Measurements from ENCODE around the gene CBR4.
A peak's percentile ranks its signal among the peaks of the same experiment; 100 is the strongest.

Gene CBR4

GRCh38 chr4:169018406-169018805 is 8.4 kb upstream of the CBR4 start:
- Histone ChIP-seq H3K27me3 (ENCODE audit: insufficient read depth, low read length, poor library complexity) (no peaks in the 10 kb centered on the region), H3K36me3 (ENCODE audit: control insufficient read depth, insufficient read depth, low read length) (no peaks in the 10 kb centered on the region), H3K23ac (ENCODE audit: low read length) (no peak overlapping the region), H2BK15ac (replicated peaks; ENCODE audit: low read depth) (no peak overlapping the region), H3K4me3 (ENCODE audit: low read length) (no peak overlapping the region), H3K18ac (ENCODE audit: low read length) (no peak overlapping the region), H3K56ac (ENCODE audit: low read length) (no peak overlapping the region), H3K79me1 (ENCODE audit: low read length) (no peaks in the 10 kb centered on the region), H3K4me2 (ENCODE audit: low read length) (no peak overlapping the region), H3K4ac (ENCODE audit: low read depth, low read length) (no peak overlapping the region), H3K9ac (ENCODE audit: low read length) (no peak overlapping the region), H4K8ac (ENCODE audit: low read depth, low read length) (no peak overlapping the region), H2BK5ac (ENCODE audit: low read length) (no peak overlapping the region), H3K79me2 (ENCODE audit: control insufficient read depth, insufficient read depth, low read length) (no peaks in the 10 kb centered on the region), H3K27ac (ENCODE audit: low read depth, low read length) (no peak overlapping the region), H2AK5ac (ENCODE audit: low read length) (no peak overlapping the region), H4K5ac (ENCODE audit: low read length) (no peak overlapping the region), H3K4me1 (ENCODE audit: control insufficient read depth, low read depth, low read length) (peaks cover 2% of the 10 kb centered on the region), H2BK120ac (ENCODE audit: low read depth, low read length) (no peak overlapping the region)
- WGBS (ENCODE audit: extremely low coverage, insufficient coverage, low lambda C conversion rate) = no CpG with 5 or more reads among the region's 1 CpG
- DNase-seq = no peak

GRCh38 chr4:169017971-169018370 is 7.9 kb upstream of the CBR4 start:
- no peak overlapping the region for H3K4ac ChIP-seq (ENCODE audit: low read depth, low read length)
- H3K79me1 ChIP-seq (ENCODE audit: low read length) = no peaks in the 10 kb centered on the region
- no CpG with 5 or more reads among the region's 5 CpGs for WGBS (ENCODE audit: extremely low coverage, insufficient coverage, low lambda C conversion rate)
- H2BK5ac ChIP-seq (ENCODE audit: low read length) = no peak overlapping the region
- H4K5ac ChIP-seq (ENCODE audit: low read length) = no peak overlapping the region
- no peaks in the 10 kb centered on the region for H3K27me3 ChIP-seq (ENCODE audit: insufficient read depth, low read length, poor library complexity)
- H3K4me2 ChIP-seq (ENCODE audit: low read length) = no peak overlapping the region
- no peak overlapping the region for H3K4me3 ChIP-seq (ENCODE audit: low read length)
- H2BK120ac ChIP-seq (ENCODE audit: low read depth, low read length) = no peak overlapping the region
- H3K36me3 ChIP-seq (ENCODE audit: control insufficient read depth, insufficient read depth, low read length) = no peaks in the 10 kb centered on the region
- H4K8ac ChIP-seq (ENCODE audit: low read depth, low read length) = no peak overlapping the region
- H3K23ac ChIP-seq (ENCODE audit: low read length) = no peak overlapping the region
- DNase-seq = peak; percentile 60
- H3K79me2 ChIP-seq (ENCODE audit: control insufficient read depth, insufficient read depth, low read length) = no peaks in the 10 kb centered on the region
- peaks cover 2% of the 10 kb centered on the region for H3K4me1 ChIP-seq (ENCODE audit: control insufficient read depth, low read depth, low read length)
- no peak overlapping the region for H3K27ac ChIP-seq (ENCODE audit: low read depth, low read length)
- no peak overlapping the region for H3K9ac ChIP-seq (ENCODE audit: low read length)
- H3K56ac ChIP-seq (ENCODE audit: low read length) = no peak overlapping the region
- H3K18ac ChIP-seq (ENCODE audit: low read length) = no peak overlapping the region
- no peak overlapping the region for H2BK15ac ChIP-seq (replicated peaks; ENCODE audit: low read depth)
- H2AK5ac ChIP-seq (ENCODE audit: low read length) = no peak overlapping the region

GRCh38 chr4:169015186-169015623 is 5.2 kb upstream of the CBR4 start:
- H2BK15ac ChIP-seq (replicated peaks; ENCODE audit: low read depth) = no peak overlapping the region
- H3K18ac ChIP-seq (ENCODE audit: low read length) = no peak overlapping the region
- H2BK120ac ChIP-seq (ENCODE audit: low read depth, low read length) = no peak overlapping the region
- H3K79me1 ChIP-seq (ENCODE audit: low read length) = no peaks in the 10 kb centered on the region
- H2BK5ac ChIP-seq (ENCODE audit: low read length) = no peak overlapping the region
- no peak overlapping the region for H3K4me2 ChIP-seq (ENCODE audit: low read length)
- H4K8ac ChIP-seq (ENCODE audit: low read depth, low read length) = no peak overlapping the region
- no peak overlapping the region for H3K56ac ChIP-seq (ENCODE audit: low read length)
- H3K4me3 ChIP-seq (ENCODE audit: low read length) = no peak overlapping the region
- H3K4me1 ChIP-seq (ENCODE audit: control insufficient read depth, low read depth, low read length) = peaks cover 2% of the 10 kb centered on the region
- H3K23ac ChIP-seq (ENCODE audit: low read length) = no peak overlapping the region
- no peak overlapping the region for H3K27ac ChIP-seq (ENCODE audit: low read depth, low read length)
- H2AK5ac ChIP-seq (ENCODE audit: low read length) = no peak overlapping the region
- no peaks in the 10 kb centered on the region for H3K27me3 ChIP-seq (ENCODE audit: insufficient read depth, low read length, poor library complexity)
- peak; percentile 59 for DNase-seq
- no peaks in the 10 kb centered on the region for H3K36me3 ChIP-seq (ENCODE audit: control insufficient read depth, insufficient read depth, low read length)
- no peak overlapping the region for H3K4ac ChIP-seq (ENCODE audit: low read depth, low read length)
- no peak overlapping the region for H4K5ac ChIP-seq (ENCODE audit: low read length)
- H3K9ac ChIP-seq (ENCODE audit: low read length) = no peak overlapping the region
- H3K79me2 ChIP-seq (ENCODE audit: control insufficient read depth, insufficient read depth, low read length) = no peaks in the 10 kb centered on the region
- WGBS (ENCODE audit: extremely low coverage, insufficient coverage, low lambda C conversion rate) = no CpG with 5 or more reads among the region's 5 CpGs

- Histone ChIP-seq H3K79me2 (ENCODE audit: control insufficient read depth, insufficient read depth, low read length) (no peaks in the 10 kb centered on the region), H3K36me3 (ENCODE audit: control insufficient read depth, insufficient read depth, low read length) (no peaks in the 10 kb centered on the region), H2BK120ac (ENCODE audit: low read depth, low read length) (no peak overlapping the region), H3K23ac (ENCODE audit: low read length) (no peak overlapping the region), H3K18ac (ENCODE audit: low read length) (no peak overlapping the region), H3K4me1 (ENCODE audit: control insufficient read depth, low read depth, low read length) (peaks cover 2% of the 10 kb centered on the region), H3K4me3 (ENCODE audit: low read length) (no peak overlapping the region), H4K8ac (ENCODE audit: low read depth, low read length) (no peak overlapping the region), H2AK5ac (ENCODE audit: low read length) (no peak overlapping the region), H3K27ac (ENCODE audit: low read depth, low read length) (no peak overlapping the region), H3K4me2 (ENCODE audit: low read length) (no peak overlapping the region), H3K9ac (ENCODE audit: low read length) (no peak overlapping the region), H3K56ac (ENCODE audit: low read length) (no peak overlapping the region), H3K27me3 (ENCODE audit: insufficient read depth, low read length, poor library complexity) (no peaks in the 10 kb centered on the region), H4K5ac (ENCODE audit: low read length) (no peak overlapping the region), H2BK15ac (replicated peaks; ENCODE audit: low read depth) (no peak overlapping the region), H3K4ac (ENCODE audit: low read depth, low read length) (no peak overlapping the region), H3K79me1 (ENCODE audit: low read length) (no peaks in the 10 kb centered on the region), H2BK5ac (ENCODE audit: low read length) (no peak overlapping the region)
- no CpG with 5 or more reads among the region's 2 CpGs for WGBS (ENCODE audit: extremely low coverage, insufficient coverage, low lambda C conversion rate)
- DNase-seq = no peak
Observed at GRCh38 chr4:169014586-169014985, 4.5 kb upstream of the CBR4 start.

DNA sequence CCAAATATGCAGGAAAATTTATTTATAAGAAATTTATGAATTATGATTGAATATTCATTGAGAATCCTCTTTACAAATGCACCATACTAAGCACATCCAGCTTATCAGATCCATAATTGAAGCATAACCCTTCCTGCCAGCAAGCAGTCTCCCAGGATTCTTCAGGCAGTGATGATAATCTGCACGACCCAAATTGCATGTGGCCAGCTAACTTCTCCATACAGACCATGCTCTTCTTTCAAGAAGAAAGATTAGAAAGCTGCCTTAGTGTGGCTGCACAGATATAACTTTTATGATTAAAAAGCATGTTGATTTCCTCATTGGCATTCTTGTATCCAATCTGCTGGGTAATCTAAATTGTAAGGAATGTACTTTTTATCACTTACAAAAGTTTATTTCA is 3.3 kb upstream of the CBR4 start:
- Histone ChIP-seq H2BK120ac (ENCODE audit: low read depth, low read length) (no peak overlapping the region), H3K4ac (ENCODE audit: low read depth, low read length) (no peak overlapping the region), H3K4me2 (ENCODE audit: low read length) (no peak overlapping the region), H3K4me1 (ENCODE audit: control insufficient read depth, low read depth, low read length) (peaks cover 2% of the 10 kb centered on the region), H3K4me3 (ENCODE audit: low read length) (no peak overlapping the region), H3K18ac (ENCODE audit: low read length) (no peak overlapping the region), H3K9ac (ENCODE audit: low read length) (no peak overlapping the region), H3K56ac (ENCODE audit: low read length) (no peak overlapping the region), H3K79me1 (ENCODE audit: low read length) (no peaks in the 10 kb centered on the region), H2AK5ac (ENCODE audit: low read length) (no peak overlapping the region), H2BK15ac (replicated peaks; ENCODE audit: low read depth) (no peak overlapping the region), H3K36me3 (ENCODE audit: control insufficient read depth, insufficient read depth, low read length) (no peaks in the 10 kb centered on the region), H3K27ac (ENCODE audit: low read depth, low read length) (no peak overlapping the region), H3K27me3 (ENCODE audit: insufficient read depth, low read length, poor library complexity) (no peaks in the 10 kb centered on the region), H3K79me2 (ENCODE audit: control insufficient read depth, insufficient read depth, low read length) (peaks cover 3% of the 10 kb centered on the region), H3K23ac (ENCODE audit: low read length) (no peak overlapping the region), H4K5ac (ENCODE audit: low read length) (no peak overlapping the region), H2BK5ac (ENCODE audit: low read length) (no peak overlapping the region), H4K8ac (ENCODE audit: low read depth, low read length) (no peak overlapping the region)
- no peak for DNase-seq
- WGBS (ENCODE audit: extremely low coverage, insufficient coverage, low lambda C conversion rate) = no CpG with 5 or more reads among the region's 1 CpG

DNA sequence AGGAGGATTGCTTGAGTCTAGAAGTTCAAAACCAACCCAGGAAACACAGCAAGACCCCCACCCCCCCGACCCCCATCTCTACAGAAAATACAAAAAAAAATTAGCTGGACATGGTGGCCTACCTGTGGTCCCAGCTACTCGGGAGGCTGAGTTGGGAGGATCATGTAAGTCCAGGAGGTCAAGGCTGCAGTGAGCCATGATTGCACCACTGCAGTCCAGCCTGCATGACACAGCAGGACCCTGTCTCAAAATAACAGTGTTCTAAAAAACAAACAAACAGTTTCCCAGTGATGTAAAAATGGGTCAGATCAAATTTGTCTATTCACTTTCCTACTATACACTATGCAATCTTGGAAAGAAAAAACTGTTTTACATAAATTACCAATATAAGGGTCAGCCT is 2.0 kb upstream of the CBR4 start:
- peaks cover 2% of the 10 kb centered on the region for H3K4me1 ChIP-seq (ENCODE audit: control insufficient read depth, low read depth, low read length)
- no peaks in the 10 kb centered on the region for H3K36me3 ChIP-seq (ENCODE audit: control insufficient read depth, insufficient read depth, low read length)
- H3K79me1 ChIP-seq (ENCODE audit: low read length) = no peaks in the 10 kb centered on the region
- no peak overlapping the region for H3K23ac ChIP-seq (ENCODE audit: low read length)
- H2BK15ac ChIP-seq (replicated peaks; ENCODE audit: low read depth) = no peak overlapping the region
- no peak overlapping the region for H4K8ac ChIP-seq (ENCODE audit: low read depth, low read length)
- H3K4me3 ChIP-seq (ENCODE audit: low read length) = no peak overlapping the region
- H3K27me3 ChIP-seq (ENCODE audit: insufficient read depth, low read length, poor library complexity) = no peaks in the 10 kb centered on the region
- DNase-seq = no peak
- H3K9ac ChIP-seq (ENCODE audit: low read length) = no peak overlapping the region
- no peak overlapping the region for H3K4ac ChIP-seq (ENCODE audit: low read depth, low read length)
- WGBS (ENCODE audit: extremely low coverage, insufficient coverage, low lambda C conversion rate) = no CpG with 5 or more reads among the region's 2 CpGs
- H2AK5ac ChIP-seq (ENCODE audit: low read length) = no peak overlapping the region
- H3K56ac ChIP-seq (ENCODE audit: low read length) = no peak overlapping the region
- no peak overlapping the region for H3K18ac ChIP-seq (ENCODE audit: low read length)
- peaks cover 3% of the 10 kb centered on the region for H3K79me2 ChIP-seq (ENCODE audit: control insufficient read depth, insufficient read depth, low read length)
- no peak overlapping the region for H2BK5ac ChIP-seq (ENCODE audit: low read length)
- no peak overlapping the region for H3K4me2 ChIP-seq (ENCODE audit: low read length)
- H4K5ac ChIP-seq (ENCODE audit: low read length) = no peak overlapping the region
- no peak overlapping the region for H3K27ac ChIP-seq (ENCODE audit: low read depth, low read length)
- no peak overlapping the region for H2BK120ac ChIP-seq (ENCODE audit: low read depth, low read length)
